K562 (cell line): ENCODE results near the gene WDR72. TPM values are rescaled to one million over a fixed set of nuclear protein-coding genes. Genes with fewer than 3 reads are reported as not detected.

Source experiments
- ATAC-seq: fragments of 200-7000 bp; cut with Tn5 transposase; 3 replicates; pipeline ENCODE4 v1.9.1; 2020; ENCODE audit warnings: moderate library complexity
- BruUV-seq: library from RNA; stranded (reverse); fragments of 400-500 nt; replicated peaks from 2 replicates; lab custom pipeline; 2021; lab: Mats Ljungman, UMichigan
- CTCF ChIA-PET: fragments of 300-600 bp; formaldehyde crosslinking; extraction: SDS; loops from one replicate; lab custom pipeline; 2021; ENCODE audit warnings: low intra/inter-chr PET ratio; lab: Yijun Ruan, JAX
- POLR2A ChIA-PET: fragments of 300-600, 350-650 bp; sonication (Branson Sonifier 250); formaldehyde crosslinking; extraction: SDS; loops from one replicate; lab custom pipeline; 2021; ENCODE audit warnings: antibody characterized with exemption, inconsistent platforms; lab: Yijun Ruan, JAX
- DNase-seq, 4 experiments: peaks; one replicate each; pipeline versions ENCODE4 v3.0.0 to v3.0.0-alpha.2; 2011 to 2018; ENCODE audit warnings: low spot score in 3 of 4, mixed read lengths in 3 of 4; ENCODE audit errors: extremely low read depth in 1 of 4
- FAIRE-seq: peaks from 2 replicates; lab custom pipeline; 2011; peaks lifted over from hg19 to GRCh38; lab: Jason Lieb, UNC
- H2AFZ ChIP-seq: 2 replicates; pipeline ENCODE4 v1.6.0; 2011; ENCODE audit warnings: low read depth, low read length, control low read depth, inconsistent platforms
- H3K27ac ChIP-seq: fragments of 200-600 bp; 3 replicates; pipeline ENCODE4 v1.8.0; 2011; ENCODE audit warnings: low read depth, mild to moderate bottlenecking, control low read depth, inconsistent platforms, low read length, moderate library complexity, mixed read lengths; ENCODE audit errors: extremely low read depth
- H3K27me3 ChIP-seq, 2 experiments: fragments of 300-600 bp in 1 of 2; 2 replicates in 1 of 2; 3 replicates in 1 of 2; pipeline versions ENCODE4 v1.6.0 to v1.8.0; 2011; ENCODE audit warnings: inconsistent platforms in 2 of 2, low read length in 2 of 2, mild to moderate bottlenecking in 1 of 2, mixed read lengths in 1 of 2, moderate library complexity in 1 of 2; ENCODE audit not compliant: control insufficient read depth in 2 of 2, insufficient read depth in 2 of 2
- H3K36me3 ChIP-seq: fragments of 300-600 bp; 3 replicates; pipeline ENCODE4 v1.8.0; 2011; ENCODE audit warnings: mild to moderate bottlenecking, low read length, inconsistent platforms; ENCODE audit not compliant: control insufficient read depth, insufficient read depth
- H3K4me1 ChIP-seq, 2 experiments: fragments of 200-600 bp in 1 of 2; replicated peaks in 1 of 2; 2 replicates in 1 of 2; 3 replicates in 1 of 2; pipeline versions ENCODE4 v1.5.1 to v1.8.0; 2011; ENCODE audit warnings: inconsistent platforms in 2 of 2, low read length in 2 of 2, mild to moderate bottlenecking in 1 of 2, mixed read lengths in 1 of 2, moderate library complexity in 1 of 2; ENCODE audit not compliant: control insufficient read depth in 2 of 2, insufficient read depth in 2 of 2
- H3K4me2 ChIP-seq: 2 replicates; pipeline ENCODE4 v1.6.1; 2011; ENCODE audit warnings: low read length, control low read depth, inconsistent platforms, mixed read lengths; ENCODE audit not compliant: insufficient read depth
- H3K4me3 ChIP-seq: fragments of 200-600 bp; sonication (generic), shearing (Covaris generic); 2 replicates; pipeline ENCODE4 v1.5.1; 2016; ENCODE audit warnings: control low read depth, inconsistent platforms
- H3K79me2 ChIP-seq: fragments of 200-600 bp; 3 replicates; pipeline ENCODE4 v1.8.0; 2011; ENCODE audit warnings: low read length, inconsistent platforms; ENCODE audit not compliant: control insufficient read depth, insufficient read depth
- H3K9ac ChIP-seq, 2 experiments: 2 replicates each; pipeline versions ENCODE4 v1.6.0 to v1.6.1; 2011; ENCODE audit warnings: low read depth in 2 of 2, low read length in 2 of 2, control low read depth in 1 of 2, inconsistent platforms in 1 of 2, mild to moderate bottlenecking in 1 of 2, mixed read lengths in 1 of 2; ENCODE audit not compliant: insufficient read depth in 1 of 2
- H3K9me1 ChIP-seq: one replicate; pipeline ENCODE4 v1.6.0; 2011; ENCODE audit warnings: inconsistent platforms, mild to moderate bottlenecking, low read length, moderate library complexity; ENCODE audit not compliant: control insufficient read depth, insufficient read depth
- H3K9me3 ChIP-seq: replicated peaks from 2 replicates; pipeline ENCODE4 v1.5.1; 2011; ENCODE audit warnings: low read depth, low read length, inconsistent platforms; ENCODE audit not compliant: control insufficient read depth, insufficient read depth
- H4K20me1 ChIP-seq: replicated peaks from 2 replicates; pipeline ENCODE4 v1.6.1; 2011; ENCODE audit warnings: low read length, inconsistent platforms, mixed read lengths; ENCODE audit not compliant: control insufficient read depth, insufficient read depth
- ASH1L ChIP-seq: fragments of 450-650 bp; IDR thresholded peaks from 2 replicates; pipeline ENCODE4 v1.6.1; 2018; ENCODE audit warnings: borderline replicate concordance, mild to moderate bottlenecking, low read depth; ENCODE audit not compliant: partially characterized antibody
- GATA2 ChIP-seq: sonication (generic); formaldehyde crosslinking; IDR thresholded peaks from 2 replicates; pipeline ENCODE4 v1.4.0; 2020; ENCODE audit warnings: mild to moderate bottlenecking, missing genetic modification reagents
- GMEB1 ChIP-seq: fragments of 250-450 bp; sonication (Bioruptor Pico); IDR thresholded peaks from 2 replicates; pipeline ENCODE4 v1.4.0; 2020; ENCODE audit warnings: mild to moderate bottlenecking
- GTF2B ChIP-seq: IDR thresholded peaks from 2 replicates; pipeline ENCODE4 v1.6.1; 2011; ENCODE audit not compliant: insufficient read length; ENCODE audit errors: extremely low read depth
- HBP1 ChIP-seq: fragments of 450-650 bp; formaldehyde crosslinking; IDR thresholded peaks from 2 replicates; pipeline ENCODE4 v1.4.0; 2022; ENCODE audit warnings: missing genetic modification characterization
- TBL1XR1 ChIP-seq, 2 experiments: IDR thresholded peaks; 2 replicates each; pipeline ENCODE4 v1.6.1; 2012; ENCODE audit warnings: improper control_type of control experiment in 2 of 2, low read length in 2 of 2, mild to moderate bottlenecking in 1 of 2
- TFAM ChIP-seq: fragments of 250-450 bp; sonication (Bioruptor Pico); conservative IDR thresholded peaks from 2 replicates; pipeline ENCODE4 v1.5.0; 2021; ENCODE audit warnings: mild to moderate bottlenecking, moderate library complexity
- ZHX1 ChIP-seq: fragments of 150-350 bp; conservative IDR thresholded peaks from 2 replicates; pipeline ENCODE4 v1.6.1; 2014; ENCODE audit warnings: low read length
- ZKSCAN1 ChIP-seq: fragments of 150-350 bp; IDR thresholded peaks from 2 replicates; pipeline ENCODE4 v1.6.1; 2016; ENCODE audit warnings: low read depth, low read length
- ZNF384 ChIP-seq: IDR thresholded peaks from 2 replicates; pipeline ENCODE4 v1.6.1; 2012; ENCODE audit warnings: low read depth, low read length, improper control_type of control experiment
- WGBS: fragments of 100-300 bp; shearing (Covaris generic); methylation state at CpG from one replicate; pipeline ENCODE4 v1.1.6; 2016; ENCODE audit warnings: low coverage, mixed read lengths; ENCODE audit not compliant: insufficient coverage; ENCODE audit errors: missing lambda C conversion rate; 5-methylcytosine and 5-hydroxymethylcytosine counted together
- in situ Hi-C: fragments of 300-500 bp; cut with MboI; formaldehyde crosslinking; loops from 4 replicates; pipeline ENCODE4 v1.15.0; 2018; ENCODE audit warnings: inconsistent platforms, mixed read lengths
- intact Hi-C: fragments of 100-400 bp; cut with micrococcal nuclease; formaldehyde crosslinking; loops from 2 replicates; pipeline ENCODE4 v1.14.2; 2022
- polyA plus RNA-seq, 8 experiments: library from polyadenylated mRNA; depleted of rRNA in 4 of 8; stranded (reverse) in 5 of 8; unstranded in 3 of 8; fragments of >200 nt; fragmentation: Nextera tagmentation in 2 of 8; fragmentation: Illumina TruSeq in 1 of 8; extraction: Ambion mirVana in 2 of 8; extraction: Trizol in 1 of 8; gene quantifications; 2 replicates each; pipeline versions ENCODE4 v1.2.1 to v1.2.3, GENCODE V29; 2011 to 2014; ENCODE audit warnings: inconsistent platforms in 1 of 8, missing spikeins in 1 of 8
- total RNA-seq, 7 experiments: library from RNA; depleted of rRNA in 6 of 7; stranded (reverse); fragments of >200 nt in 6 of 7; fragmentation: Illumina TruSeq in 2 of 7; extraction: Trizol in 2 of 7; gene quantifications; 2 replicates each; pipeline versions ENCODE4 v1.2.1 to v1.2.3, GENCODE V29; 2011 to 2021; ENCODE audit warnings: low replicate concordance in 1 of 7
- TF ChIP-seq, protein P1 (sequence below): fragments of 450-650 bp; IDR thresholded peaks from 2 replicates; pipeline ENCODE4 v1.6.1; 2017; ENCODE audit warnings: mild to moderate bottlenecking, moderate library complexity

The WDR72 gene
- total and polyA plus RNA-seq, 9 of the 15 experiments (the other 6 are each of a cell fraction or from before 2014, with no cell fraction given) = 0.01 TPM; not detected in 8

GRCh38 chr15:53634517-53635106 is 124.9 kb downstream of the WDR72 start:
- CTCF ChIA-PET = no interaction called here
- no peak for TF ChIP-seq ZNF384
- TF ChIP-seq HBP1 (CRISPR knock-in tag) = no peak
- no peak for TF ChIP-seq GMEB1 (CRISPR knock-in tag)
- TF ChIP-seq TBL1XR1 (IDR thresholded peaks at IDR 0.05; ENCODE audit: low read length in 2 of 2) = no peak
- TF ChIP-seq TFAM (CRISPR knock-in tag) = no peak
- TF ChIP-seq, protein P1, sequence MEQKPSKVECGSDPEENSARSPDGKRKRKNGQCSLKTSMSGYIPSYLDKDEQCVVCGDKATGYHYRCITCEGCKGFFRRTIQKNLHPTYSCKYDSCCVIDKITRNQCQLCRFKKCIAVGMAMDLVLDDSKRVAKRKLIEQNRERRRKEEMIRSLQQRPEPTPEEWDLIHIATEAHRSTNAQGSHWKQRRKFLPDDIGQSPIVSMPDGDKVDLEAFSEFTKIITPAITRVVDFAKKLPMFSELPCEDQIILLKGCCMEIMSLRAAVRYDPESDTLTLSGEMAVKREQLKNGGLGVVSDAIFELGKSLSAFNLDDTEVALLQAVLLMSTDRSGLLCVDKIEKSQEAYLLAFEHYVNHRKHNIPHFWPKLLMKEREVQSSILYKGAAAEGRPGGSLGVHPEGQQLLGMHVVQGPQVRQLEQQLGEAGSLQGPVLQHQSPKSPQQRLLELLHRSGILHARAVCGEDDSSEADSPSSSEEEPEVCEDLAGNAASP = no peak
- no peak for TF ChIP-seq ZHX1
- no peak for TF ChIP-seq GTF2B
- no peak for TF ChIP-seq GATA2 (CRISPR knock-in tag)
- no peak for TF ChIP-seq ZKSCAN1
- no peak for TF ChIP-seq ASH1L

More at GRCh38 chr15:53634517-53635106, 124.9 kb downstream of the WDR72 start:
- H4K20me1 ChIP-seq = no peaks in the 10 kb centered on the region
- H3K4me2 ChIP-seq = no peak overlapping the region
- in situ Hi-C loops (no loop called here), intact Hi-C loops (no loop called here)
- no peaks in the 10 kb centered on the region for H3K27me3 ChIP-seq
- H3K9me3 ChIP-seq = peaks cover 2% of the 10 kb centered on the region
- H3K9me1 ChIP-seq = no peaks in the 10 kb centered on the region
- no peaks in the 10 kb centered on the region for H3K4me1 ChIP-seq
- FAIRE-seq (no peak), ATAC-seq (no peak), DNase-seq (no peak)
- no TSS peak for BruUV-seq
- no peaks in the 10 kb centered on the region for H3K79me2 ChIP-seq
- H3K27ac ChIP-seq = no peak overlapping the region
- no peak overlapping the region for H2AFZ ChIP-seq
- POLR2A ChIA-PET = no interaction called here
- WGBS = 7% methylated on average over 2 of the region's 2 CpGs
- H3K4me3 ChIP-seq = no peak overlapping the region
- H3K36me3 ChIP-seq = no peaks in the 10 kb centered on the region
- no peak overlapping the region for H3K9ac ChIP-seq
